ENCODE results near the gene NCL.
"Not testable (repeated sequence)": the region's sequence is repeated elsewhere in the genome, so short reads cannot be mapped to it uniquely, and the experiment has no call there.

NCL gene

DNA sequence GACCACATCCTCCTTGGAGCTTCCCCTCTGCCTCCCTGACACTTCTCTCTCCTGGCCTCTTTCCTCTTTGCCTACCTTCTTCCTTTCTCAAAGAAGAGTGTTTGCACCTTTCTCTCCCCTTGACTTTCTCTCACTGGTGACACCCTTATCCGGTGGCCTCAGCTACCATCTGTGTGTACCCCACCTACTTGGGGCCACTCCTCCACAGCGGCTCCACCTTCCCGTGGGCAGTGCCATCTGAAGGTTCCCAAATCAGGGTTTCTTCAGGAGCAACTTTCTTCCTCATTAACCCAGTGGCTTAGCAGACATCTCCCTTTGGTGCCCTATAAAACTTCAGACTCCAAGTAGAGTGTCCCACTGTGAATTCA lies 5.3 kb upstream of the NCL start:
- no peak for FAIRE-seq

DNA sequence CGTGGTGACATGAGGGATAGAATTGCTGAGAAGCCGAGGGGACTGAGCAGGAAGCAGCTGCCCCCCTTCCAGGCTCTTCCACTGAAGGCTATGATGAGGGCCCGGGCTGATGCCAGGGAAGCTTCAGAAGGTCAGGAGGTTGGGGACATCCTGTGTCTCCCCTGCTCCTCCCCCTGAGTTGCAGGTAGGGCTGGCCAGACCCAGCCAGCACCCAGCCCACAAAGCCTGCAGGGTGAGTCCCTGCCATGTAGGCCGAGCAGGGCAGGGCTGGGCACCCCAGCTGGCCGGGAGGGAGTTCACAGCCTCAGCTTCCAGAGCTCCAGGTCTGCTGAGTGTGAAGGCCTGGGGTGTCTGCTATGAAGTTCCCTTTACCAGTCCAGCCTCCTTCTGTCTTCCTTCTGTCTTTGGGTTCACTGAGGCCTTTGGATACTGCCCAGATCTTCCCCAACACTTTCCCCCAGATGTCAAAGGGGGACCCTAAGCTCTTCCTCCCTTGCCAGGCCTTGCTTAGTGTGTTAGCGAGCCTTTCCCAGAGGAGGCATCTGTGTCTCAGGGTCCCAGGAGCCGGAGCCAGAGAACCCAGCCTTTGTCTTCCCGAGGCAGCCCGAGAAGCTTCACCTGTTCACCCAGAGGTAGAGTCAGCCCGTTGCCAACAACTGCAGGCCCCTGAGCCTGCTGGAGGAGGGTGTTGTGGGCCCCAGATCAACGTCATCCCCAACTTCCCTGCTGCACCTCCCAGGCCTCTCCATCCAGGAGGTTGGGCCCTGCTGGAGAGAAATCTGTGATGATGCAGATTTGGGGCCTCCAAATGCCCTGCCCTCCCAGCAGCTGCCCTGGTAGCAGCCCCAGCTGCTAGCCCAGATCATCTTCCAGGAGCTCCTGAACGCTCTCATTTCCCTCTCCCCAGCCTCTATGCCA lies 3.6 kb upstream of the NCL start:
- DNase-seq (ENCODE audit: low spot score) (no peak), FAIRE-seq (no peak)

More for the DNA sequence above, 5.3 kb upstream of the NCL start:
- no peak for DNase-seq (ENCODE audit: low spot score)

DNA sequence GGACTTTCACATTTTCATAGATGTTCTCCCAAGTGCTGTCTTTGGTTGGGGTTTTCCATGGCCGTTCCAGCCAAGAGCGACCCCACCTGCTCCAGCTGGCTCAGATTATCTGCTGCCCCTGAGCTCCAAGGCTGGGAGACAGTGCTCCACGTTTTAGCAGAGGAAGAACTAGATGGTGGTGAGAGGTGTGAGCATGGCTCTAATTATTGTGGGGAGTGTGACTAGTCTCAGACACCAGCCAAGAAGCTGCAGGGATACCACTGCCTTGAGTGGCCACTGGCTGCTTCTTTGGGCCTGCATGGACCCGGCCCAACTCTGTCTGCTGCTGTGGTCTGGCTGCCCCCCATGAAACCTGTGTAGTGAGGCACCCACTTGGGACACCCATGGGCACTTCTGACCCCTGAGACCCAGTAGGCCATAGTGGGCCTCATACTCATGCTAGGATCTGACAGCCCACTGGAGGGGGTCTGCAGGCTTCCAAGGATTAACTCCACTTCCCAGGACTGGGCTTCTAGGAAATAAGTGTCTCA lies 2.8 kb upstream of the NCL start:
- no peak for DNase-seq (ENCODE audit: low spot score)
- no peak for FAIRE-seq

DNA sequence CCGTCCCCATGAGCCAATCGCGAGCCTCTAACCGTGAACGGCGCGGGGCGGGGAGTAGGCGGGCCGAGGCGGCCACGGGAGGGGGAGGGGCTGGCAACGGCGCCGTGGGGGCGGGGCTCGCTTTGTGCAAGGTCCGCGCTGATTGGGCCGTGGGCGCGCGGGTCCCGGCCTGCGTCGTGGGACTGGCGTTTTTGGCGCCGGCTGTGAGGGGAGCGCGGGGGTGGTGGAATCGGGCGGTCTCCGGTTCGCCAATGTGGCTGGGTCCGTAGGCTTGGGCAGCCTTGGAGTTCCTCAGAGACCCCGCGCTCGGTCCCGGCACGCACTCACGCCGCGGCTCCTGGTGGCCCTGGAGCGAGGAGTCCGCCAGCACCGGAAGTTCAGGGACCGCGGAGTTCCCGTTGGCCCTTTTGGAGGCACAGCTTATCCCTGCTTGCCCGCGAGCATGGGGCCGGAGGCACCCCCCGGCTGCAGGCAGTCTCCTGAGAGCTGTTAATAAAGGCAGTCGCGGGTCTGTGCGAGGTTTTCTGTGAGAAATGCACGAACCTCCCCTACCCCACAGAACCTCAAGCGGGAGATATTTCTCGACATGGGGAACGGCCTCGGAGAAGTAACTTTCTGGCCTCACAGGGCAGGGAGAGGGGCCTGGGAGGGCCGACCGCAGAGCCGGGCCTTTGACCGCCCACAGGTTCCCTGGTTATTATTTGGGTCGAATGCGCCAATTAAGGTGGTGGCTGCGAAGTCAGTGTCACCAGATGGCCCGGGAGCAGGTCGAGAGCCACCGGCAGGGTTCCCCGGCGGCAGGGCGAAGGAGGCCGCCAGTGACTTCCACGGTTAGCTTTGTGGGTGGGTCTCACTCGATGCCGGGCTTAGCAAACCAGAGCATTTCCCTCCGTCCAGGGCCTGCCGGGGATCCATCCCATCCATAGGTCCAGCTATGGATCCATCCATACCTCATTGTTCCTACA lies 574 bp upstream of the NCL start:
- DNase-seq (ENCODE audit: low spot score) (peak; percentile 99), FAIRE-seq (peak; percentile 82)

DNA sequence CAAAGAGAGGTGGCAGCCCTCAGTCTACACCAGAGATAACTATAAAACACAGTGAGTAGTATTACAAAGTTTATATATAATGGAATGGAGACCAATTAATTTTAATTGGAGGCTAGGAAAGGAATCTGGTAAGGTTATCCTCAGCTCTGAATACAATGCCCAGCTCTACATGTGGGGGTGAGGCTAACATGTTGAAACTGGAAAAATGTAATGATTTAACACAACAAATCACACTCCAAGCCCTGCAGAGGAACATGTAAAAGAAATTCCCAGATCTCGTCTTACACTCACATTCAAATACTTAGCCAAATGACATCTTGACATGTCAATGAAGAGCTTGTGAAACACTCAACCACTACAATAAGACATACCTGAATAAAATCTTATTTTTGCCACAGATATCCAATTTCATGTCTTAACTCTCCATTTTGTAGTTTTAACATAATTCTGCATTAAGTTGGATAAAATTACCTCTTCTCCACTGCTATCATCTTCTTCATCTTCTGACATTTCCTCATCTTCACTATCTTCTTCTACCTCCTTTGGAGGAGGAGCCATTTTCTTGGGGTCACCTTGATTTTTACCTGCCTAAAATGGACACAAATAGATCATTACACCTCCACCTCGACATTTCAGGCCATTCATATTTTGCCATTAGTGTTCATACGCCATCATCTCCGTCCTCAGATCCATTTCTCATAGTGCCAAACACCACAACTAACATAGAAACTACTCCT lies 1.4 kb downstream of the NCL start:
- no peak for FAIRE-seq

DNA sequence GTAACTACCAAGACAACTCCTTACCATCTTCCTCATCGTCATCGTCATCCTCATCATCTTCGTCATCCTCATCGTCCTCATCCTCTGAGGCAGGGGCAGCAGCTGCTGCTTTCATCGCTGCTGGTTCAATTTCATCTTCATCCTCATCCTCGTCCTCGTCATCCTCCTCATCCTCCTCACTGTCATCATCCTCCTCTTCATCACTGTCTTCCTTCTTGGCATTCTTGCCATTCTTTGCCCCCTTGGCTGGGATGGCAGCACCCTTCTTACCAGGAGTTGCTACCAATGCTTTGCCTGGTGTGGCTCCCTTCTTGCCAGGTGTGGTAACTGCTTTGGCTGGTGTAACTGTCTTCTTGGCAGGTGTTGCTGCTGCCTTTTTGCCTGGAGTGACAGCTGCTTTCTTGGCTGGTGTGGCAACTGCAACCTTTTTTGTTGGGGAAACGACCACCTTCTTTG lies 2.7 kb downstream of the NCL start:
- DNase-seq (ENCODE audit: low spot score) (no peak), FAIRE-seq (no peak)

More for the DNA sequence above, 1.4 kb downstream of the NCL start:
- no peak for DNase-seq (ENCODE audit: low spot score)

DNA sequence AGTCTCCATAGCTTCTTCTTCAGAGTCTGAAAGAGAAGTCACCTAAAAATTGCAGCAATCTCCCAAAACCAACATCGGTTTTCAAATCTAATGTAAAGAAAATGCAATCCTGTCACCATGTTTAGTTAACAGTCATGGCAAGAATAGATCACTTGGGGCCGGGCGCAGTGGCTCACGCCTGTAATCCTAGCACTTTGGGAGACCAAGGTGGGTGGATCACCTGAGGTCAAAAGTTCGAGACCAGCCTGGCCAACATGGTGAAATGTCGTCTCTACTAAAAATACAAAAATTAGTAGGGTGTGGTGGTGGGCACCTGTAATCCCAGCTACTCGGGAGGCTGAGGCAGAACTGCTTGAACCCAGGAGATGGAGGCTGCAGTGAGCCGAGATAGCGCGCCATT lies 3.4 kb downstream of the NCL start:
- FAIRE-seq; DNase-seq (ENCODE audit: low spot score): not testable (repeated sequence)

DNA sequence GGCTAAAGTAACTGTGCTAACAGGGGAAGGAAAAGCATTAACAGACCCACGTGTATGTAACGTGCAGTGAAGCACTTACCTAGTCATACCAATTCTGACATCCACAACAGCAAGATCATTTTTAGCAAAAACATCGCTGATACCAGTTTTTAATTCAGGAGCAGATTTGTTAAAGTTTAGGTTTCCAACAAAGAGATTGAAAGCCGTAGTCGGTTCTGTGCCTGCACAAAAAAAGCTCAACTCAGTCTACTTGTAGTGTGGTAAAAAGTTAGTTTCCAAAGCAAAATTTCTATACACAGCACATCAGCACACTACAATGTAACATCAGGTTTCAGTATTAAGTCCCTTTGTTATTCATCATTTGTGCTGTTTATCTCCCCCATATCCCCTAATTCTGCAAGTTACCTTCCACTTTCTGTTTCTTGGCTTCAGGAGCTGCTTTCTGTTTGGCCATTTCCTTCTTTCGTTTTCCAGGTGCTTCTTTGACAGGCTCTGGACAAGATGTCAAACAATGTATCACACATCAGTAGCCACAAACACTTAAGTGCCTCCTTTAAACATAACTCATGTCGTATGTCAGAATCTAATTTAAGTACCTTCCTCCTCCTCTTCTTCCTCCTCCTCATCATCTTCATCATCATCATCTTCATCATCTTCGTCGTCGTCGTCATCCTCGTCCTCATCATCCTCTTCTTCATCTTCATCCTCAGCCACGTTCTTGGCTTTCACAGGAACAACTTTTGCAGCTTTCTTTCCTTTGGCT lies 4.0 kb downstream of the NCL start:
- DNase-seq (ENCODE audit: low spot score) (no peak), FAIRE-seq (no peak)

DNA sequence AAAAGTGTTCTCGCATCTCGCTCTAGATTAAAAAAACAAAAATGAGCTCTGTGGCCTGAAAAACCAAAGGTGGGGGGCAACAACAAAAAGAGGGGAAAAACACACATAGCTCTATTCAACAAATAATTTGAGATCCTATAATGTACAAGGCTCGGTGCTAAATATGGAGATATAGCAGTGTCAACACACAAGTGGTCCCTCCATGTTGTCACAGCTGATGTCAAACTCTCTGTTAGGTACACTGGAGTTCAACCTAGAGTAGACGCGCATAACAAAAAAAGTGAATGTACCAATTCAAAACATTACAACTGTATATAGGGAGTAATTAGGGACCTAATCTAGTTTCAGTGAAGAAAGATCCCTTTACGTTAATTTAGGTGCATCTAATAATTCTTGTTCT lies 5.9 kb downstream of the NCL start:
- DNase-seq (ENCODE audit: low spot score), result no peak
- FAIRE-seq, result no peak

DNA sequence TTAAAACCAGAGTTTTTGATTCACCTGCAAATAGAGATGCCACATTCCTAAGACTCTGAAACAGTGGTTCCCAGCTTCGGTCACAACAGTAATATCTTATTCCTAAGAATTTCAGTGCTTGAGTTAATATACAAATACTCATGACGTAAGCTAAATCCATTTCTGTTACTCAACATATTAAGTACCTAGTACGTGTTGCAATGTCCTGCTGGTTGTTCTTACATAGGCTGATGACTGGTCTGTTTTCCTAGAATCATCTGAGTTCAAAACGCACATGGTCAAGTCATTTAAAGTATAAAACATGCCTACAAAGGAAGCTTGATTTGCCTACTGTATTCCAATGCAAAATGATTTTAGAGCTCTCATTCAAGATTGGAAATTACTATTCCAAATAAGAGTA lies 7.2 kb downstream of the NCL start:
- DNase-seq (ENCODE audit: low spot score) (no peak), FAIRE-seq (no peak)

DNA sequence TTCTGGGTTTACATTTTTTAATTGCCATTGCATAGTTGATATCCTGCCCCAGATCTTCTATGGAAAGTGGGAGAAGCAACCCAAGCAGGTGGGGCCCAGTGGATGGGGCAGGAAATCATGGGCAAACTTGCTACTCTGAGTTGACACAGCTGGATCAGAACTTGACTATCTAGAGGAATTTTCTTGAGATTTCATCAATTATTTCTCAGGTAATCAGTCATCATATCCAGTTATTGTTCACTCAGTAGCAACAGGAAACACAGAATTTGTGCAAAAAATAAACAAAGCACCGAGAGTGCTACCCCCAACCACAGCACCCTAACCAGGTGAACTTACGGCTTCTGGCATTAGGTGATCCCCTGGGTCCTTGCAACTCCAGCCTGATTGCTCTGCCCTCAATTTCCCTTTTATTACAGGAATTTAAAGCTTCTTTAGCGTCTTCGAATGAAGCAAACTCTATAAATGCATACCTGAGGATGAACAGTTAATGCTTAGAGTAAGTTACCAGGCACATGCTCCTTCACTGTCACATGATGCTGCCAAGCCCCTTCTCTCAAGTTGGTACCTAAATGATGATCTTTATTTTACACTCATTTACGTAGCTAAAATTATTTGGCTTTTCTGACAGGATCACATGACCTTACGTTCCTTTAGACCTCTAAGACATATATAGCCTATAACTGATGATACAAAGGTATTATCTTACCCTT lies 7.8 kb downstream of the NCL start:
- no peak for FAIRE-seq
- no peak for DNase-seq (ENCODE audit: low spot score)

DNA sequence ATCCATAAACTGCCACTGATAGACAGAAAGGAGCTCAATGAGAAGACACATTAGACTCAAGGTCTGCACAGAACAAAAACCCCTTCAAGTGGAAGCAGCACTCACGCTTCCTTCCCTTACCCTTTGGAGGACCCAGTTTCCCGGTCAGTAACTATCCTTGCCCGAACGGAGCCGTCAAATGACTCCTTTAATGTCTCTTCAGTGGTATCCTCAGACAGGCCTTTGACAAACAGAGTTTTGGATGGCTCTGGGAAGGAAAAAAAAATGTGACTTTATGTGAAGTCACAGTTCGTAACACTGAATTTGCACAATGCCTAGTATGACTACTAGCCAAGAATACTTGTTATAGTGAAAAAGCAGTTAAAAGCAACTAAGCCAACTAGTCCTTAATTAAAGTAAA lies 8.4 kb downstream of the NCL start:
- FAIRE-seq (no peak), DNase-seq (ENCODE audit: low spot score) (no peak)

DNA sequence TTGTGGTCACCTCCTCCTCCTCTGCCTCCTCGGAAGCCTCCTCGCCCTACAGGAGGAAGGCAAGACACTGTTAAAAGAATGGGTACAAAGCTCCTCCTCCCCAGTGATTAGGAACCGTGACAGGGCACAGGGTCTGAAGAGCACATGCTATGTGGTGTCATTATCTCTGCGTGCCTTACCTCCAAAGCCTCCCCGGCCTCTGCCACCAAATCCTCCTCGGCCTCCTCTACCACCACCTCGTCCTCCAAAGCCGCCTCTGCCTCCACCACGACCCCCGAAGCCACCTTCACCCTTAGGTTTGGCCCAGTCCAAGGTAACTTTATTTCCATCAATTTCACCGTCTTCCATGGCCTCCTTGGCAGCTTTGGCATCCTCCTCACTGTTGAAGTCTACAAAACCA lies 9.1 kb downstream of the NCL start:
- no peak for FAIRE-seq
- DNase-seq (ENCODE audit: low spot score), result no peak

DNA sequence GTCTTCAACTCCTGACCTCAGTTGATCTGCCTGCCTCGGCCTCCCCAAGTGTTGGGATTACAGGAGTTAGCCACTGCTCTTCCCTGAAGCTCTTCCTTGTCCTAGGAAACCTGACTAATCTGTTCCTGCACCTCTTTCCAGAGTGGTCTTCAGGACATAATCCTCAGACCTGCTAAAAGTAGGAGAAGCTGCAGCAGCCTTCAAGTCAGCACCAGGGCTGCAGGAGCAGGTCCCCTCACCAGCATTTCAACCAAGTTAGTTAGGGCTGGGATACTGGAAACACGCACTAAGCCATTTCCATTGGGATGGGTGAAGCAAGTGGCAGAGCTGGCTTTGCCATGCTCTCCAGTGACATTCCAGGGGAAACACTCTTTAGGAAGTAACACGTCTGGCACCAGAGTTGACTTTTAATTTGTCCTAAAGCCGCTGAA lies 9.9 kb downstream of the NCL start:
- no peak for FAIRE-seq
- no peak for DNase-seq (ENCODE audit: low spot score)

DNA sequence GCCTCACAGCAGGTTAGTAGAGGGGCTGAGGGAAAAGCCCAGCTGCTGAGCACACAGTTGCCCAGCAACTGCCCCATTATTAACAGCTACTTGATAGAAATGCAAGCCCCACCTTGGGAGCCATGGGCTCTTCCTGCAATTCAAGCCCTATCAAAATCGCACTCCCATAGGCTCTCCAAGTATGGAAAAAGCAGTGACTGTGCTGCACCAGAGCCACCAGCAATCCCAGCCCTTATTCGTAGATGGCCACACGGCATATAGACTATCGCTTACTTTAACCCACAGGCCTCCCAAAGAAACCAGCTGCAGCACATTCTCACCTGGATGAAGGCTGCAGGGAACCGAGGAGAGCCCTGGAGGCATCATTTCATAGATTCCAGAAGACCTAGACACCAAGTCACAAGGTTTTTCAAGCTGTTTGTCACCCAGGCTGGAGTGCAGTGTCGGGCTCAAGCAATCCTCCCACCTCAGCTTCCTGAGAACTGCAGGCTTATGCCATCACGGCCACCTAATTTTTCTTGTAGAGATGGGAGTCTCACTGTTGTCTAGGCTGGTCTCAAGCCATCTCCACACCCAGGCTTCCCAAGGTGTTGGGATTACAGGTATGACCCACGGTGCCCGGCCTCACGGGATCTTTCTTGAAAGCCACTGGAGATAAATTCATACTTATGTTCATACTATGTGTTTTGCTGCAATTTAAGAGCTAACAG lies 11.3 kb downstream of the NCL start:
- FAIRE-seq (no peak), DNase-seq (ENCODE audit: low spot score) (no peak)

DNA sequence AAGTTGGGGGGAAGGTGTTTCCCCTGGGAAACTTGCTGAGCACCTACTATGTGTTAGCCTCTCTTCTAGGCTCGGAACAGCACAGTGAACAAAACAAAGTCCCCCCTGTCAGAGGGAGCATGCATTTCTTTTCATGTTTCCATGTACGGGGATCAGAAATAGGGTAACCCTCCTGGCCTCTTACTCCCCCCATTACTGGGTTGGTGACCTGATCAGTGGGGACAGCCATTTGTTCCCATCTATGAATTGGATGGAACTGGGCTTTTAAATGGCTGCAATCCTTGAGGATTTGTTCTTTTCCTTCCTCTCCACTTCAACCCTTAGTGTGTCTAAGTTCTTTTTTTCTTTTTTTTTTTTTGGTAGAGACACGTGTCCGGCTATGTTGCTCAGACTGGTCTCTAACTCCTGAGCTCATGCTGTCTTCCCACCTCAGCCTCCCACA lies 13.7 kb downstream of the NCL start:
- no peak for DNase-seq (ENCODE audit: low spot score)
- FAIRE-seq, result no peak

DNA sequence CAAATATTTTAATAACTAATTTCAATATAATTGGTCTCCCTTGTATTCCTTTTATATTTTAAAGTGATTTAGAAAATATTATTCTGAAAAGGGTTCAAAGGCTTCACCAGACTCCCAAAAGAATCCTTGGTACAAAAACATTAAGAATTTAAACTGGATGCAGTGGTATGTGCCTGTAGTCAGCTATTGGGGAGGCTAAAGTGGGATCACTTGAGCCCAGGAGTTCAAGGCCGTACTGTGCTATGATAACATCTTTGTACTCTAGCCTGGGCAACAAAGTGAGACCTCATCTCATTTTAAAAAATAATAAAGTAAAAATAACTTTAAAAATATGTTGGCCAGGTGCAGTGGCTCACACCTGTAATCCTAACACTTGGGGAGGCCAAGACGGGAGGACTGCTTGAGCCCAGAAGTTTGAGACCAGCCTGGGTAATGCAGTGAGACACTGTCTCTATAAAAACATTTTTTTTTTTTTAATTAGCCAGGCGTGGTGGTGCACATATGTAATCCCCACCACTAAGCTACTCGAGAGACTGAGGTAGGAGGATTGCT lies 14.7 kb downstream of the NCL start:
- DNase-seq (ENCODE audit: low spot score) (no peak), FAIRE-seq (no peak)

DNA sequence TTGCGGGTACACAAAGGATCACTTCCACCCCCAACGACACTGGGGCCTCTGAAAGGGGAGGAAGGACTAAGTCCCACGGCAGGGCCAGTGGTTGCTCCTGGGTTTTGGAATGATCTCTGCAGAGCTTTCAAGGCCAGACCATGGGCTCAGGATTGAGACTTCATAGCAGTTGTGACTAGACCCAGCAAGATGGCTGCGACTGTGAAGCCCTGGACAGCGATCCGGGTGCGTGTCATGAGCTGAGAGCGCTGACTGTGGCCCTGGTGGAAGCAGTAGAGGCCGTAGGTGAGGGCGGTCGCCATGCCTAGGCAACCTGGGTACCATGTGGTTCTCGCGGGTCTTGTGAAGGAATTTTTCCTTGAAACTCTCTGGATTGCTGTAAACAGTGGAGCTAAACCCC lies 27.3 kb downstream of the NCL start:
- DNase-seq (ENCODE audit: low spot score) (no peak), FAIRE-seq (no peak)

DNA sequence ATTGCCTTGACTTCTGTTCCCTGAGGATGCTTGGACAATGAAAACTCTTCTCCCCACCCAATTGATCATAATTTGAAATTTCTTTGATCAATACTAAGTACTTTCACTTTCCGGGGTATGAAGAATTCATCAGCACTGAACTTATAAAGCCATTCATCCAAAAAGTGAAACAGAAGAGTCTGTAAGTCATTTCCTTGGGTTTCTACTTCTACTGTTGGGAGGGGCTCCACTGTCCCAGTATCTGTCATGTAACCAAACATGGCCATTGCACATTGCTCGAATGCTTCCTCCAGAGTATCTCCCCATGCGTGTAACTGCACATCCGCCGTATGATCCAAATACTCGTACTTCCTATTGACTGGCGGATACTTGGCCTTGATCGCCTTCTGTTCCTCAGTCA lies 30.3 kb downstream of the NCL start:
- DNase-seq (ENCODE audit: low spot score), result no peak
- no peak for FAIRE-seq
